ENCODE measurements around the gene ABCC6.

DNA sequence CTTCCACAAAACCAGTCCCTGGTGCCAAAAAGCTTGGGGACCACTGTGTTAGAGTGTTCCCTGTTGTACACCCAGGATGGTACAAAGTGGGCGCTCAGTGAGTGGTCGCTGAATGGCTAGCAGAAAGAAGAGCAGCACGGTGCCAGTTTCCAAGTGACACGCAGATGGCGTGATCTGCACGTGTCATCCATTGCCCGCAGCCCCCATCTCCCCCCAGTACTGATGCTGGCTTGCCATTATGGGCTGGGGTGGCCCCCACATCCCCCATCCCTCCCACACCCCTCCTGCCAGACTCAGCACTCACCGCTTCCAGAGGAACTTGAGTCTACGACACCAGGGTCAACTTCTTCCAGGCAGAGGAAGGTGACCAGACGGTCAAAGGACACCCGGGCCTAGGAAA is 36.5 kb downstream of the ABCC6 start:
- no peak for TF ChIP-seq POLR2A (IDR thresholded peaks at IDR 0.05; ENCODE audit: borderline replicate concordance, extremely low read depth, insufficient read depth, insufficient read length)
- no peak for TF ChIP-seq EZH2 (IDR thresholded peaks at IDR 0.05)
- TF ChIP-seq, protein P1, sequence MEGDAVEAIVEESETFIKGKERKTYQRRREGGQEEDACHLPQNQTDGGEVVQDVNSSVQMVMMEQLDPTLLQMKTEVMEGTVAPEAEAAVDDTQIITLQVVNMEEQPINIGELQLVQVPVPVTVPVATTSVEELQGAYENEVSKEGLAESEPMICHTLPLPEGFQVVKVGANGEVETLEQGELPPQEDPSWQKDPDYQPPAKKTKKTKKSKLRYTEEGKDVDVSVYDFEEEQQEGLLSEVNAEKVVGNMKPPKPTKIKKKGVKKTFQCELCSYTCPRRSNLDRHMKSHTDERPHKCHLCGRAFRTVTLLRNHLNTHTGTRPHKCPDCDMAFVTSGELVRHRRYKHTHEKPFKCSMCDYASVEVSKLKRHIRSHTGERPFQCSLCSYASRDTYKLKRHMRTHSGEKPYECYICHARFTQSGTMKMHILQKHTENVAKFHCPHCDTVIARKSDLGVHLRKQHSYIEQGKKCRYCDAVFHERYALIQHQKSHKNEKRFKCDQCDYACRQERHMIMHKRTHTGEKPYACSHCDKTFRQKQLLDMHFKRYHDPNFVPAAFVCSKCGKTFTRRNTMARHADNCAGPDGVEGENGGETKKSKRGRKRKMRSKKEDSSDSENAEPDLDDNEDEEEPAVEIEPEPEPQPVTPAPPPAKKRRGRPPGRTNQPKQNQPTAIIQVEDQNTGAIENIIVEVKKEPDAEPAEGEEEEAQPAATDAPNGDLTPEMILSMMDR (IDR thresholded peaks at IDR 0.05 in 2 of 3, conservative IDR thresholded peaks at IDR 0.05 in 1 of 3; ENCODE audit: borderline replicate concordance in 1 of 3, insufficient read depth in 1 of 3, low read depth in 2 of 3, low read length in 2 of 3), result no peak
- TF ChIP-seq, protein P2, sequence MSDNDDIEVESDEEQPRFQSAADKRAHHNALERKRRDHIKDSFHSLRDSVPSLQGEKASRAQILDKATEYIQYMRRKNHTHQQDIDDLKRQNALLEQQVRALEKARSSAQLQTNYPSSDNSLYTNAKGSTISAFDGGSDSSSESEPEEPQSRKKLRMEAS (IDR thresholded peaks at IDR 0.05), result no peak
- TF ChIP-seq, protein P3, sequence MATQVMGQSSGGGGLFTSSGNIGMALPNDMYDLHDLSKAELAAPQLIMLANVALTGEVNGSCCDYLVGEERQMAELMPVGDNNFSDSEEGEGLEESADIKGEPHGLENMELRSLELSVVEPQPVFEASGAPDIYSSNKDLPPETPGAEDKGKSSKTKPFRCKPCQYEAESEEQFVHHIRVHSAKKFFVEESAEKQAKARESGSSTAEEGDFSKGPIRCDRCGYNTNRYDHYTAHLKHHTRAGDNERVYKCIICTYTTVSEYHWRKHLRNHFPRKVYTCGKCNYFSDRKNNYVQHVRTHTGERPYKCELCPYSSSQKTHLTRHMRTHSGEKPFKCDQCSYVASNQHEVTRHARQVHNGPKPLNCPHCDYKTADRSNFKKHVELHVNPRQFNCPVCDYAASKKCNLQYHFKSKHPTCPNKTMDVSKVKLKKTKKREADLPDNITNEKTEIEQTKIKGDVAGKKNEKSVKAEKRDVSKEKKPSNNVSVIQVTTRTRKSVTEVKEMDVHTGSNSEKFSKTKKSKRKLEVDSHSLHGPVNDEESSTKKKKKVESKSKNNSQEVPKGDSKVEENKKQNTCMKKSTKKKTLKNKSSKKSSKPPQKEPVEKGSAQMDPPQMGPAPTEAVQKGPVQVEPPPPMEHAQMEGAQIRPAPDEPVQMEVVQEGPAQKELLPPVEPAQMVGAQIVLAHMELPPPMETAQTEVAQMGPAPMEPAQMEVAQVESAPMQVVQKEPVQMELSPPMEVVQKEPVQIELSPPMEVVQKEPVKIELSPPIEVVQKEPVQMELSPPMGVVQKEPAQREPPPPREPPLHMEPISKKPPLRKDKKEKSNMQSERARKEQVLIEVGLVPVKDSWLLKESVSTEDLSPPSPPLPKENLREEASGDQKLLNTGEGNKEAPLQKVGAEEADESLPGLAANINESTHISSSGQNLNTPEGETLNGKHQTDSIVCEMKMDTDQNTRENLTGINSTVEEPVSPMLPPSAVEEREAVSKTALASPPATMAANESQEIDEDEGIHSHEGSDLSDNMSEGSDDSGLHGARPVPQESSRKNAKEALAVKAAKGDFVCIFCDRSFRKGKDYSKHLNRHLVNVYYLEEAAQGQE (IDR thresholded peaks at IDR 0.05; ENCODE audit: low read depth), result no peak
- no peak for TF ChIP-seq POLR2AphosphoS5 (IDR thresholded peaks at IDR 0.05; ENCODE audit: low read depth, low read length)
- TF ChIP-seq CEBPB (IDR thresholded peaks at IDR 0.05; ENCODE audit: low read depth), result no peak
- TF ChIP-seq TCF7L2 (IDR thresholded peaks at IDR 0.05; ENCODE audit: borderline replicate concordance, extremely low read depth, insufficient read depth, insufficient read length), result no peak
- TF ChIP-seq SP1 (IDR thresholded peaks at IDR 0.05; ENCODE audit: low read depth), result no peak
- TF ChIP-seq JUND (IDR thresholded peaks at IDR 0.05), result no peak
- no peak for TF ChIP-seq EGR1 (IDR thresholded peaks at IDR 0.05; ENCODE audit: low read depth)

All from HCT116 (cell line).